Peyer's patch (tissue), 4 donors: ENCODE measurements around the gene PLXNA4. TPM values are rescaled to one million over a fixed set of nuclear protein-coding genes. Genes with fewer than 3 reads are reported as not detected.

Source experiments
- DNase-seq, 3 donors: peaks; one replicate each; pipeline ENCODE4 v3.0.0-alpha.2; 2017 to 2019
- H3K27ac ChIP-seq, 4 donors: fragments of 200-600 bp; sonication (generic); one replicate each; pipeline ENCODE4 v1.5.1; 2016 to 2019
- H3K27me3 ChIP-seq, 2 donors: fragments of 200-600 bp; sonication (generic); one replicate each; pipeline ENCODE4 v1.5.1; 2019
- H3K36me3 ChIP-seq, 3 donors: fragments of 200-600 bp; sonication (generic); one replicate each; pipeline ENCODE4 v1.5.1; 2016 to 2019
- H3K4me1 ChIP-seq, 4 donors: fragments of 200-600 bp; sonication (generic); one replicate each; pipeline ENCODE4 v1.5.1; 2016 to 2019
- H3K4me3 ChIP-seq, 4 donors: fragments of 200-600 bp; sonication (generic); 1 replicate in 3 of 4; 2 replicates in 1 of 4; pipeline ENCODE4 v1.5.1; 2016 to 2019; ENCODE audit warnings: mild to moderate bottlenecking in 1 of 4
- H3K9me3 ChIP-seq, 4 donors: fragments of 200-600 bp; sonication (generic); one replicate each; pipeline ENCODE4 v1.5.1; 2016 to 2019; ENCODE audit warnings: mild to moderate bottlenecking in 1 of 4
- CTCF ChIP-seq, 6 experiments: fragments of 450-650 bp in 4 of 6; fragments of 200-600 bp in 2 of 6; sonication (generic) in 1 of 6; IDR thresholded peaks; one replicate each; pipeline ENCODE4 v1.5.1; 2017 to 2019; ENCODE audit warnings: antibody characterized with exemption in 6 of 6, mild to moderate bottlenecking in 3 of 6, moderate library complexity in 1 of 6
- POLR2A ChIP-seq, 2 donors: fragments of 450-650 bp; IDR thresholded peaks; one replicate each; pipeline ENCODE4 v1.5.1; 2017; ENCODE audit warnings: antibody characterized with exemption in 2 of 2, mild to moderate bottlenecking in 2 of 2, moderate library complexity in 2 of 2
- total RNA-seq, 4 donors: library from RNA; depleted of rRNA; stranded (reverse); fragments of >200 nt; gene quantifications; one replicate each; pipeline ENCODE4 v1.1.0, GENCODE V29; 2016

Gene PLXNA4
- total RNA-seq, 4 donors from 2014 or later: 1.4 to 3.8 (median 3.0) TPM

GRCh38 chr7:132362059-132362458, 214.2 kb downstream of the PLXNA4 start:
- Histone ChIP-seq H3K27ac (no peak overlapping the region), H3K4me3 (no peak overlapping the region), H3K27me3 (no peaks in the 10 kb centered on the region), H3K9me3 (no peaks in the 10 kb centered on the region), H3K4me1 (no peaks in the 10 kb centered on the region), H3K36me3 (no peaks in the 10 kb centered on the region)
- TF ChIP-seq POLR2A (IDR thresholded peaks at IDR 0.05): no peak
- TF ChIP-seq CTCF (IDR thresholded peaks at IDR 0.05): no peak
- DNase-seq: no peak

- no peaks in the 10 kb centered on the region for H3K4me1 ChIP-seq
- TF ChIP-seq CTCF (IDR thresholded peaks at IDR 0.05): no peak
- no peak for TF ChIP-seq POLR2A (IDR thresholded peaks at IDR 0.05)
- H3K27ac ChIP-seq: no peak overlapping the region
- no peaks in the 10 kb centered on the region for H3K27me3 ChIP-seq
- no peak for DNase-seq
- no peaks in the 10 kb centered on the region for H3K36me3 ChIP-seq
- no peaks in the 10 kb centered on the region for H3K9me3 ChIP-seq
- H3K4me3 ChIP-seq: no peak overlapping the region
Observed at GRCh38 chr7:132361146-132361545, 215.1 kb downstream of the PLXNA4 start.

GRCh38 chr7:132359743-132360142, 216.5 kb downstream of the PLXNA4 start:
- Histone ChIP-seq H3K27ac (no peak overlapping the region), H3K4me3 (no peak overlapping the region), H3K4me1 (no peaks in the 10 kb centered on the region), H3K9me3 (no peaks in the 10 kb centered on the region), H3K36me3 (no peaks in the 10 kb centered on the region), H3K27me3 (no peaks in the 10 kb centered on the region)
- no peak for TF ChIP-seq POLR2A (IDR thresholded peaks at IDR 0.05)
- no peak for TF ChIP-seq CTCF (IDR thresholded peaks at IDR 0.05)
- no peak for DNase-seq

- Histone ChIP-seq H3K27me3 (no peaks in the 10 kb centered on the region), H3K4me3 (no peak overlapping the region), H3K27ac (no peak overlapping the region), H3K36me3 (no peaks in the 10 kb centered on the region), H3K9me3 (no peaks in the 10 kb centered on the region), H3K4me1 (no peaks in the 10 kb centered on the region)
- TF ChIP-seq POLR2A (IDR thresholded peaks at IDR 0.05) (no peak), CTCF (IDR thresholded peaks at IDR 0.05) (no peak)
- no peak for DNase-seq
Observed at GRCh38 chr7:132355048-132355447, 221.2 kb downstream of the PLXNA4 start.

GRCh38 chr7:132354527-132354926, 221.7 kb downstream of the PLXNA4 start:
- no peaks in the 10 kb centered on the region for H3K4me1 ChIP-seq
- TF ChIP-seq CTCF (IDR thresholded peaks at IDR 0.05) (no peak), POLR2A (IDR thresholded peaks at IDR 0.05) (no peak)
- no peaks in the 10 kb centered on the region for H3K36me3 ChIP-seq
- no peaks in the 10 kb centered on the region for H3K9me3 ChIP-seq
- no peak overlapping the region for H3K27ac ChIP-seq
- no peak for DNase-seq
- no peak overlapping the region for H3K4me3 ChIP-seq
- H3K27me3 ChIP-seq: no peaks in the 10 kb centered on the region

GRCh38 chr7:132353936-132354335, 222.3 kb downstream of the PLXNA4 start:
- no peaks in the 10 kb centered on the region for H3K36me3 ChIP-seq
- TF ChIP-seq POLR2A (IDR thresholded peaks at IDR 0.05) (no peak), CTCF (IDR thresholded peaks at IDR 0.05) (no peak)
- H3K4me1 ChIP-seq: no peaks in the 10 kb centered on the region
- H3K27ac ChIP-seq: no peak overlapping the region
- no peak for DNase-seq
- no peaks in the 10 kb centered on the region for H3K9me3 ChIP-seq
- no peak overlapping the region for H3K4me3 ChIP-seq
- H3K27me3 ChIP-seq: no peaks in the 10 kb centered on the region
